HCT116 (cell line): ENCODE data around the gene CYSRT1. TPM values are rescaled to one million over a fixed set of nuclear protein-coding genes. Genes with fewer than 3 reads are reported as not detected.

Experiments used
- ATAC-seq: fragments of 200-7000 bp; cut with Tn5 transposase; 2 replicates; pipeline ENCODE4 v1.9.1; 2020; ENCODE audit warnings: mild to moderate bottlenecking, moderate library complexity
- BruUV-seq: library from RNA; stranded (reverse); fragments of 400-500 nt; replicated peaks from 2 replicates; lab custom pipeline; 2021; lab: Mats Ljungman, UMichigan
- CTCF ChIA-PET: fragments of 300-600 bp; sonication (Branson Sonifier 250); formaldehyde crosslinking; loops from one replicate; lab custom pipeline; 2021; ENCODE audit warnings: antibody characterized with exemption; lab: Charles Lee
- POLR2A ChIA-PET: fragments of 300-600, 350-600 bp; sonication (Branson Sonifier 250); formaldehyde crosslinking; loops from one replicate; lab custom pipeline; 2021; ENCODE audit warnings: antibody characterized with exemption; lab: Charles Lee
- RAD21 ChIA-PET, 2 experiments: fragments of 300-600 bp; sonication (Branson Sonifier 250); formaldehyde crosslinking; loops; one replicate each; lab custom pipeline; 2023; ENCODE audit warnings: low total read pairs in 2 of 2; ENCODE audit not compliant: uncharacterized antibody in 2 of 2, unreplicated experiment in 2 of 2, low non-redundant PET in 1 of 2; lab: Charles Lee
- DNase-seq: peaks from one replicate; pipeline ENCODE4 v3.0.0-alpha.2; 2010; ENCODE audit warnings: low read depth, low spot score
- H2AFZ ChIP-seq: fragments of 200-600 bp; shearing (Covaris generic), sonication (generic); 2 replicates; pipeline ENCODE4 v1.6.1; 2017; ENCODE audit warnings: low read depth, mixed run types, mixed read lengths, antibody characterized with exemption, low read length; ENCODE audit not compliant: poor library complexity, severe bottlenecking
- H3K27ac ChIP-seq: 2 replicates; pipeline ENCODE4 v1.5.1; 2012; ENCODE audit warnings: low read depth, low read length
- H3K27me3 ChIP-seq: fragments of 200-600 bp; sonication (generic); 2 replicates; pipeline ENCODE4 v1.6.1; 2016; ENCODE audit warnings: mixed run types, low read length, mixed read lengths; ENCODE audit not compliant: insufficient read depth
- H3K36me3 ChIP-seq, 2 experiments: fragments of 200-500 bp in 1 of 2; fragments of 200-600 bp in 1 of 2; sonication (Bioruptor generic) in 1 of 2; sonication (generic) in 1 of 2; 2 replicates each; pipeline versions ENCODE4 v1.5.1 to v1.6.1; 2014 to 2016; ENCODE audit warnings: low read length in 2 of 2, inconsistent platforms in 1 of 2, mixed read lengths in 1 of 2, mixed run types in 1 of 2; ENCODE audit not compliant: insufficient read depth in 2 of 2, control insufficient read depth in 1 of 2
- H3K4me1 ChIP-seq, 2 experiments: fragments of 200-600 bp in 1 of 2; sonication (generic) in 1 of 2; 2 replicates each; pipeline versions ENCODE4 v1.5.1 to v1.6.1; 2012 to 2017; ENCODE audit warnings: low read length in 2 of 2, inconsistent platforms in 1 of 2, mild to moderate bottlenecking in 1 of 2, mixed read lengths in 1 of 2, mixed run types in 1 of 2, moderate library complexity in 1 of 2; ENCODE audit not compliant: insufficient read depth in 2 of 2, control insufficient read depth in 1 of 2
- H3K4me2 ChIP-seq: fragments of 200-600 bp; sonication (generic); 2 replicates; pipeline ENCODE4 v1.6.1; 2017; ENCODE audit warnings: mixed run types, low read length, mixed read lengths
- H3K4me3 ChIP-seq, 2 experiments: fragments of 200-600 bp in 1 of 2; sonication (generic) in 1 of 2; replicated peaks in 1 of 2; 2 replicates each; pipeline ENCODE4 v1.5.1; 2011 to 2016; ENCODE audit warnings: low read length in 2 of 2, control low read depth in 1 of 2, low read depth in 1 of 2, mild to moderate bottlenecking in 1 of 2, mixed read lengths in 1 of 2, mixed run types in 1 of 2
- H3K79me2 ChIP-seq: fragments of 200-600 bp; sonication (generic); 2 replicates; pipeline ENCODE4 v1.6.1; 2017; ENCODE audit warnings: mild to moderate bottlenecking, mixed run types, low read length, moderate library complexity, mixed read lengths; ENCODE audit not compliant: insufficient read depth
- H3K9ac ChIP-seq: fragments of 200-600 bp; sonication (generic); 2 replicates; pipeline ENCODE4 v1.6.1; 2016; ENCODE audit warnings: low read length, mixed read lengths
- H3K9me2 ChIP-seq: fragments of 200-600 bp; sonication (generic), shearing (Covaris generic); 2 replicates; pipeline ENCODE4 v1.6.1; 2017; ENCODE audit warnings: mixed run types, mild to moderate bottlenecking, moderate library complexity; ENCODE audit not compliant: insufficient read depth
- H3K9me3 ChIP-seq, 2 experiments: fragments of 200-500 bp in 1 of 2; fragments of 200-600 bp in 1 of 2; sonication (Bioruptor generic) in 1 of 2; sonication (generic) in 1 of 2; 2 replicates each; pipeline ENCODE4 v1.6.1; 2014 to 2017; ENCODE audit warnings: low read length in 2 of 2, mixed read lengths in 2 of 2, inconsistent platforms in 1 of 2, low read depth in 1 of 2, mild to moderate bottlenecking in 1 of 2, mixed run types in 1 of 2, moderate library complexity in 1 of 2; ENCODE audit not compliant: control insufficient read depth in 1 of 2, insufficient read depth in 1 of 2
- H4K20me1 ChIP-seq: fragments of 200-600 bp; sonication (generic), shearing (Covaris generic); 2 replicates; pipeline ENCODE4 v1.6.1; 2017; ENCODE audit warnings: mixed run types, mild to moderate bottlenecking, moderate library complexity; ENCODE audit not compliant: insufficient read depth
- ATF3 ChIP-seq: IDR thresholded peaks from 2 replicates; pipeline ENCODE4 v1.6.1; 2012
- CEBPB ChIP-seq: IDR thresholded peaks from 2 replicates; pipeline ENCODE4 v1.6.1; 2012; ENCODE audit warnings: low read depth
- CTCF ChIP-seq, 3 experiments: fragments of 200-600 bp in 1 of 3; sonication (generic) in 1 of 3; IDR thresholded peaks in 2 of 3; conservative IDR thresholded peaks in 1 of 3; 2 replicates each; pipeline ENCODE4 v1.5.1; 2012 to 2017; ENCODE audit warnings: low read depth in 2 of 3, low read length in 2 of 3, antibody characterized with exemption in 1 of 3, borderline replicate concordance in 1 of 3, control low read depth in 1 of 3, mild to moderate bottlenecking in 1 of 3, mixed read lengths in 1 of 3, mixed run types in 1 of 3, moderate library complexity in 1 of 3; ENCODE audit not compliant: insufficient read depth in 1 of 3
- EGR1 ChIP-seq: IDR thresholded peaks from 2 replicates; pipeline ENCODE4 v1.6.1; 2012; ENCODE audit warnings: low read depth
- EZH2 ChIP-seq: fragments of 200-600 bp; sonication (generic); IDR thresholded peaks from 2 replicates; pipeline ENCODE4 v1.6.1; 2017; ENCODE audit warnings: antibody characterized with exemption, mixed run types
- EZH2phosphoT487 ChIP-seq: fragments of 200-600 bp; IDR thresholded peaks from 2 replicates; pipeline ENCODE4 v1.6.1; 2018; ENCODE audit warnings: antibody characterized with exemption, borderline replicate concordance
- MAX ChIP-seq: IDR thresholded peaks from 2 replicates; pipeline ENCODE4 v1.6.1; 2012
- POLR2AphosphoS5 ChIP-seq: IDR thresholded peaks from 2 replicates; pipeline ENCODE4 v1.6.1; 2011; ENCODE audit warnings: mild to moderate bottlenecking, low read depth, low read length, moderate library complexity
- RAD21 ChIP-seq: IDR thresholded peaks from 2 replicates; pipeline ENCODE4 v1.6.1; 2012; ENCODE audit warnings: low read depth, mild to moderate bottlenecking
- REST ChIP-seq: IDR thresholded peaks from 2 replicates; pipeline ENCODE4 v1.6.1; 2012; ENCODE audit warnings: low read depth
- SP1 ChIP-seq: IDR thresholded peaks from 2 replicates; pipeline ENCODE4 v1.6.1; 2012; ENCODE audit warnings: low read depth
- SRF ChIP-seq: IDR thresholded peaks from 2 replicates; pipeline ENCODE4 v1.6.1; 2012; ENCODE audit warnings: low read depth
- TCF7L2 ChIP-seq: IDR thresholded peaks from 2 replicates; pipeline ENCODE4 v1.7.0; 2011; ENCODE audit warnings: borderline replicate concordance, inconsistent platforms; ENCODE audit not compliant: insufficient read depth, insufficient read length; ENCODE audit errors: extremely low read depth
- ZBTB33 ChIP-seq: IDR thresholded peaks from 2 replicates; pipeline ENCODE4 v1.6.1; 2011; ENCODE audit warnings: mild to moderate bottlenecking, low read length, moderate library complexity; ENCODE audit not compliant: insufficient replicate concordance; ENCODE audit errors: extremely low read depth
- ZFX ChIP-seq: fragments of 450-650 bp; IDR thresholded peaks from 2 replicates; pipeline ENCODE4 v1.6.1; 2017
- ZNF274 ChIP-seq: fragments of 200-500 bp; sonication (Bioruptor generic); IDR thresholded peaks from 2 replicates; pipeline ENCODE4 v1.6.1; 2014; ENCODE audit warnings: mild to moderate bottlenecking, low read depth, low read length, inconsistent platforms
- intact Hi-C: fragments of 100-400 bp; cut with micrococcal nuclease; formaldehyde crosslinking; loops from 2 replicates; pipeline ENCODE4 v1.10.0; 2022
- total RNA-seq: library from RNA; stranded (reverse); gene quantifications from one replicate; pipeline ENCODE4 v1.2.1, GENCODE V29; 2021; ENCODE audit not compliant: unreplicated experiment

The CYSRT1 gene
- total RNA-seq, 1 experiment from 2014 or later = 4.3 TPM

GRCh38 chr9:137192859-137193258 lies 32.1 kb upstream of the CYSRT1 start:
- POLR2A ChIA-PET = no interaction called here
- no TSS peak for BruUV-seq
- no peaks in the 10 kb centered on the region for H4K20me1 ChIP-seq

More at GRCh38 chr9:137192859-137193258, 32.1 kb upstream of the CYSRT1 start:
- TF ChIP-seq ZFX (no peak), CTCF (IDR thresholded peaks at IDR 0.05 in 2 of 3, conservative IDR thresholded peaks at IDR 0.05 in 1 of 3; ENCODE audit: borderline replicate concordance in 1 of 3, insufficient read depth in 1 of 3, low read depth in 2 of 3, low read length in 2 of 3) (no peak), CEBPB (no peak), RAD21 (no peak), ATF3 (no peak), SP1 (no peak), MAX (no peak), REST (no peak), EZH2 (no peak), TCF7L2 (no peak), POLR2AphosphoS5 (no peak), SRF (no peak), EGR1 (no peak), ZBTB33 (no peak), EZH2phosphoT487 (no peak), ZNF274 (no peak)
- ChIA-PET CTCF (no interaction called here), RAD21 (no interaction called here)
- ATAC-seq (no peak), DNase-seq (no peak)
- Histone ChIP-seq H2AFZ (no peak overlapping the region), H3K27me3 (no peaks in the 10 kb centered on the region), H3K9me3 (no peaks in the 10 kb centered on the region), H3K4me2 (no peak overlapping the region), H3K4me1 (peaks cover 24 to 43% of the 10 kb centered on the region in 2 experiments), H3K27ac (no peak overlapping the region), H3K9me2 (no peaks in the 10 kb centered on the region), H3K9ac (no peak overlapping the region), H3K79me2 (peaks cover 34% of the 10 kb centered on the region), H3K4me3 (no peak overlapping the region), H3K36me3 (peaks cover 0 to 6% of the 10 kb centered on the region in 2 experiments; a peak in 1 of 4 replicates)
- intact Hi-C loops = no loop called here
